GM19395 (cell line): Measurements from ENCODE around the gene SRA1.

Experiments
- ATAC-seq: cut with Tn5 transposase; IDR thresholded peaks from one replicate; pipeline ENCODE4 v1.9.1; 2021; ENCODE audit warnings: mild to moderate bottlenecking, moderate library complexity; ENCODE audit not compliant: unreplicated experiment

The SRA1 gene

GRCh38 chr5:140551872-140552271 is 5.4 kb downstream of the SRA1 start:
- ATAC-seq, result no peak

GRCh38 chr5:140550147-140551079 is 6.9 kb downstream of the SRA1 start:
- no peak for ATAC-seq

- no peak for ATAC-seq
Measured at GRCh38 chr5:140549237-140550144, 7.8 kb downstream of the SRA1 start.

- ATAC-seq, result no peak
Measured at GRCh38 chr5:140548791-140549190, 8.5 kb downstream of the SRA1 start.

GRCh38 chr5:140548300-140548688 is 9.0 kb downstream of the SRA1 start:
- peak; percentile 16 for ATAC-seq

GRCh38 chr5:140547508-140548299 is 9.6 kb downstream of the SRA1 start, which contains the start of gene EIF4EBP3:
Gene EIF4EBP3 (plus strand): TSS chr5:140547662. CDS start chr5:140547738, 76 bp downstream.
- ATAC-seq, result peak; percentile 99

- ATAC-seq, result peak; percentile 10
Measured at GRCh38 chr5:140546851-140547507, 10.3 kb downstream of the SRA1 start.

- no peak for ATAC-seq
Measured at GRCh38 chr5:140545606-140546005, 11.7 kb downstream of the SRA1 start.

GRCh38 chr5:140544986-140545385 is 12.3 kb downstream of the SRA1 start:
- ATAC-seq, result no peak

GRCh38 chr5:140542972-140543371 is 14.3 kb downstream of the SRA1 start:
- no peak for ATAC-seq

GRCh38 chr5:140540227-140540626 is 17.0 kb downstream of the SRA1 start:
- ATAC-seq, result no peak

GRCh38 chr5:140524003-140524402 is 33.3 kb downstream of the SRA1 start:
- no peak for ATAC-seq

- no peak for ATAC-seq
Measured at GRCh38 chr5:140513124-140513523, 44.1 kb downstream of the SRA1 start.

GRCh38 chr5:140509898-140510297 is 47.4 kb downstream of the SRA1 start:
- no peak for ATAC-seq

GRCh38 chr5:140502834-140503233 is 54.4 kb downstream of the SRA1 start:
- no peak for ATAC-seq
